Measurements from ENCODE around the gene SHISA7. TPM values are rescaled to one million over a fixed set of nuclear protein-coding genes. Genes with fewer than 3 reads are reported as not detected.

SHISA7 gene
- total RNA-seq, 2 experiments from 2014 or later, result not detected

- peak overlapping the region; percentile 82 for H3K4me3 Mint-ChIP-seq
- H3K9me3 Mint-ChIP-seq, result no peaks in the 10 kb centered on the region
- peaks cover 19% of the 10 kb centered on the region for H3K4me1 Mint-ChIP-seq (ENCODE audit: low read depth)
- H3K27ac Mint-ChIP-seq, result peak overlapping the region; percentile 80
- ATAC-seq, result no peak
- no peak for DNase-seq
- TF ChIP-seq CTCF (IDR thresholded peaks at IDR 0.05), result no peak
- intact Hi-C loops (cut with micrococcal nuclease), result no loop called here
- CTCF ChIA-PET, result interaction anchor here (0.9 to 5.6 kb wide), 4 partner anchors 12 to 19 kb away, joined by 3 to 31 read pairs (median 8); no protein-coding TSS in a partner anchor
- no peaks in the 10 kb centered on the region for H3K36me3 Mint-ChIP-seq (ENCODE audit: low read depth)
- no peaks in the 10 kb centered on the region for H3K27me3 Mint-ChIP-seq
- POLR2A ChIA-PET, result interaction anchor here (0.6 to 3.5 kb wide), 11 partner anchors 8 to 289 kb away, joined by 3 to 22 read pairs (median 5); partner anchors contain the start of genes UBE2S, ZNF579 and ZNF628
Measured at GRCh38 chr19:55486043-55486970, 43.2 kb upstream of the SHISA7 start.

- intact Hi-C loops (cut with micrococcal nuclease), result no loop called here
- H3K27me3 Mint-ChIP-seq, result no peaks in the 10 kb centered on the region
- no peak for TF ChIP-seq CTCF (IDR thresholded peaks at IDR 0.05)
- H3K9me3 Mint-ChIP-seq, result no peaks in the 10 kb centered on the region
- POLR2A ChIA-PET, result interaction anchor here (0.6 to 3.5 kb wide), 11 partner anchors 9 to 288 kb away, joined by 3 to 22 read pairs (median 4); partner anchors contain the start of genes UBE2S, ZNF579 and ZNF628
- peak; percentile 46 for DNase-seq
- CTCF ChIA-PET, result interaction anchor here (0.9 to 5.6 kb wide), 4 partner anchors 9 to 121 kb away, joined by 3 to 31 read pairs (median 6); partner anchors contain the start of gene ZNF628
- peak; percentile 32 for ATAC-seq
- H3K27ac Mint-ChIP-seq, result peak overlapping the region; percentile 84
- H3K4me3 Mint-ChIP-seq, result peak overlapping the region; percentile 82
- H3K4me1 Mint-ChIP-seq (ENCODE audit: low read depth), result peaks cover 19% of the 10 kb centered on the region
- no peaks in the 10 kb centered on the region for H3K36me3 Mint-ChIP-seq (ENCODE audit: low read depth)
Measured at GRCh38 chr19:55485439-55486011, 42.4 kb upstream of the SHISA7 start.

GRCh38 chr19:55484593-55485438, 41.7 kb upstream of the SHISA7 start, which contains the start of gene NAT14:
TSS of gene NAT14 (plus strand) at chr19:55485188. CDS start at chr19:55485709, 521 bp downstream.
- intact Hi-C loops (cut with micrococcal nuclease), result no loop called here

More at GRCh38 chr19:55484593-55485438, 41.7 kb upstream of the SHISA7 start, which contains the start of gene NAT14:
- H3K27ac Mint-ChIP-seq, result peak within 1 kb of the TSS; percentile 84
- ChIA-PET CTCF (interaction anchor here (0.9 to 5.6 kb wide), 4 partner anchors 9 to 122 kb away, joined by 3 to 31 read pairs (median 6); partner anchors contain the start of gene ZNF628), POLR2A (interaction anchor here (0.7 to 3.5 kb wide), 6 partner anchors 8 to 287 kb away, joined by 3 to 22 read pairs (median 5); partner anchors contain the start of genes UBE2S and ZNF628)
- H3K4me3 Mint-ChIP-seq, result peak within 1 kb of the TSS; percentile 82
- DNase-seq (peak; percentile 67), ATAC-seq (peak; percentile 69)
- no peaks in the 10 kb centered on the region for H3K27me3 Mint-ChIP-seq
- no peaks in the 10 kb centered on the region for H3K9me3 Mint-ChIP-seq
- no peaks in the 10 kb centered on the region for H3K36me3 Mint-ChIP-seq (ENCODE audit: low read depth)
- no peak for TF ChIP-seq CTCF (IDR thresholded peaks at IDR 0.05)
- H3K4me1 Mint-ChIP-seq (ENCODE audit: low read depth), result peaks cover 22% of the 10 kb centered on the region

All from activated CD8-positive, alpha-beta T cell treated with anti-CD3 and anti-CD28 coated beads for 36 hours (primary cell).